Thyroid gland (tissue), 4 donors: ENCODE data around the gene LSM7.

ENCODE experiments used
- CTCF ChIP-seq, 6 experiments: fragments of 200-600 bp in 3 of 6; fragments of 450-650 bp in 3 of 6; sonication (generic) in 3 of 6; IDR thresholded peaks; one replicate each; pipeline ENCODE4 v1.5.1; 2016 to 2019; ENCODE audit warnings: antibody characterized with exemption in 6 of 6, mild to moderate bottlenecking in 2 of 6, inconsistent platforms in 1 of 6, moderate library complexity in 1 of 6
- POLR2A ChIP-seq, 2 donors: fragments of 450-650 bp; IDR thresholded peaks; one replicate each; pipeline ENCODE4 v1.6.1; 2017; ENCODE audit warnings: antibody characterized with exemption in 2 of 2, mild to moderate bottlenecking in 2 of 2, moderate library complexity in 1 of 2

- no peak for TF ChIP-seq CTCF (IDR thresholded peaks at IDR 0.05)
- no peak for TF ChIP-seq POLR2A (IDR thresholded peaks at IDR 0.05)
Observed at GRCh38 chr19:2335848-2336247, 7.5 kb upstream of the LSM7 start.
